MM.1S (cell line): ENCODE measurements around the gene NXPH1.

ENCODE experiments used
- DNase-seq: peaks from one replicate; pipeline ENCODE4 v3.0.0-alpha.2; 2015
- H2AFZ ChIP-seq: fragments of 300-600 bp; sonication (generic); 2 replicates; pipeline ENCODE4 v1.6.0; 2016; ENCODE audit warnings: antibody characterized with exemption, low read length
- H3F3A ChIP-seq: fragments of 300-600 bp; sonication (generic); 2 replicates; pipeline ENCODE4 v1.6.1; 2016; ENCODE audit warnings: mild to moderate bottlenecking, antibody characterized with exemption, low read length, moderate library complexity, mixed read lengths; ENCODE audit not compliant: insufficient read depth
- H3K27ac ChIP-seq: fragments of 300-600 bp; sonication (generic); 2 replicates; pipeline ENCODE4 v1.5.1; 2016; ENCODE audit warnings: mild to moderate bottlenecking, low read length
- H3K27me3 ChIP-seq: fragments of 300-600 bp; sonication (generic); replicated peaks from 2 replicates; pipeline ENCODE4 v1.6.0; 2016; ENCODE audit warnings: low read length; ENCODE audit not compliant: insufficient read depth
- H3K36me3 ChIP-seq: fragments of 300-600 bp; sonication (generic); replicated peaks from 2 replicates; pipeline ENCODE4 v1.6.1; 2016; ENCODE audit warnings: mild to moderate bottlenecking, low read length, mixed read lengths; ENCODE audit not compliant: insufficient read depth
- H3K4me1 ChIP-seq: fragments of 300-600 bp; sonication (generic); 2 replicates; pipeline ENCODE4 v1.6.1; 2016; ENCODE audit warnings: low read length, mixed read lengths
- H3K4me2 ChIP-seq: fragments of 300-600 bp; sonication (generic); 2 replicates; pipeline ENCODE4 v1.6.0; 2016; ENCODE audit warnings: low read depth, low read length
- H3K4me3 ChIP-seq: fragments of 300-600 bp; sonication (generic); 2 replicates; pipeline ENCODE4 v1.5.1; 2016; ENCODE audit warnings: low read length, mixed read lengths
- H3K79me2 ChIP-seq: fragments of 300-600 bp; sonication (generic); 2 replicates; pipeline ENCODE4 v1.6.1; 2016; ENCODE audit warnings: mixed run types, low read length, mixed read lengths
- H3K9ac ChIP-seq: fragments of 300-600 bp; sonication (generic); 2 replicates; pipeline ENCODE4 v1.6.1; 2016; ENCODE audit warnings: low read length, mixed read lengths
- H3K9me2 ChIP-seq: fragments of 300-600 bp; sonication (generic); replicated peaks from 2 replicates; pipeline ENCODE4 v1.6.1; 2016; ENCODE audit warnings: mild to moderate bottlenecking, low read length, mixed read lengths; ENCODE audit not compliant: insufficient read depth
- H3K9me3 ChIP-seq: fragments of 300-600 bp; sonication (generic); replicated peaks from 2 replicates; pipeline ENCODE4 v1.6.1; 2016; ENCODE audit warnings: mild to moderate bottlenecking, low read length, mixed read lengths; ENCODE audit not compliant: insufficient read depth
- H4K20me1 ChIP-seq: fragments of 300-600 bp; sonication (generic); 2 replicates; pipeline ENCODE4 v1.6.1; 2016; ENCODE audit warnings: mild to moderate bottlenecking, low read length, moderate library complexity, mixed read lengths; ENCODE audit not compliant: insufficient read depth
- CTCF ChIP-seq: fragments of 300-600 bp; sonication (generic); IDR thresholded peaks from 2 replicates; pipeline ENCODE4 v1.5.1; 2016; ENCODE audit warnings: antibody characterized with exemption, low read length, mixed read lengths
- EZH2 ChIP-seq: fragments of 300-600 bp; sonication (generic); optimal IDR thresholded peaks from 2 replicates; pipeline ENCODE3; 2017; ENCODE audit warnings: low read depth, mild to moderate bottlenecking, antibody characterized with exemption, low read length, mixed read lengths
- EZH2phosphoT487 ChIP-seq: fragments of 300-600 bp; sonication (generic); IDR thresholded peaks from 2 replicates; pipeline ENCODE4 v1.6.1; 2018; ENCODE audit warnings: antibody characterized with exemption, low read length

Gene NXPH1

DNA sequence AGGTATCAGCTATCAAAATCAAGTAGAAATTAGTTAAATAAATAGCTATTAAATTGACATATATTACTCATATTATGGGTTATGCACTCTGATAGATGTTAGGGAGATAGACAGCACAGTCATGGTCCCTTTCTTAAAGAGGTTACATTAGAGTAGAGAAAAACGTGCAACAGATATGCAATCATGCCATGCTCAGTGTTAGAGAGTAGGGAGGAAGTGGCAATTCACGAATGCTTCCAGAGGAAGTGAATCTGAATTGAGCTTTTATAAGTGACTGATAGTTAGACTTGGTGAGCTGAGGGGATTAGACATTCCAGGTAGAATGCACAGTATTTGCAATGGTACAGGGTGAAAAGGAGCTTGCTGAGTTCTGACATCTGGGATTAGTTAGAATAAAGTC lies 349.8 kb downstream of the NXPH1 start:
- TF ChIP-seq EZH2phosphoT487 (no peak), EZH2 (no peak), CTCF (no peak)

DNA sequence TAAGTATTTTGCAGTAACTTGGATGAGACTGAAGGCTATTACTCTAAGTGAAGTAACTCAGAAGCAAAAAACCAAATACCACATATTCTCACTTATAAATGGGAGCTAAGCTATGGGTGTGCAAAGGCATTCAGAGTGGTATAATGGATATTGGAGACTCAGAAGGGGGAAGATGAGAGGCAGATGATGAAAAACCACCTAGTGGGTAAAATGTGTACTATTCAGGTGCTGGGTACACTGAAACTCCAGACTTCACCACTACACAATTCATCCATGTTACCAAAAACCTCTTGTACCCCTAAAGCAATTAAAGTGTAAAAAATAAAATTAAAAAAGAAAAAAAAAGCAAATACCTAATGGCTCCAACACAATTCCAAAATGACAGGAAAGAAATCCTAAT lies 351.7 kb downstream of the NXPH1 start:
- H3K4me3 ChIP-seq, result no peak overlapping the region
- no peaks in the 10 kb centered on the region for H3K9me2 ChIP-seq
- no peaks in the 10 kb centered on the region for H3K79me2 ChIP-seq
- no peak overlapping the region for H3K27ac ChIP-seq
- DNase-seq, result no peak
- no peaks in the 10 kb centered on the region for H3K27me3 ChIP-seq
- no peak overlapping the region for H3K4me2 ChIP-seq
- H4K20me1 ChIP-seq, result no peaks in the 10 kb centered on the region
- H3K9ac ChIP-seq, result no peak overlapping the region
- no peak for TF ChIP-seq EZH2
- no peak for TF ChIP-seq EZH2phosphoT487
- no peak for TF ChIP-seq CTCF
- no peaks in the 10 kb centered on the region for H3K36me3 ChIP-seq
- no peak overlapping the region for H2AFZ ChIP-seq
- no peaks in the 10 kb centered on the region for H3K4me1 ChIP-seq
- no peaks in the 10 kb centered on the region for H3F3A ChIP-seq
- no peaks in the 10 kb centered on the region for H3K9me3 ChIP-seq

More for the DNA sequence above, 349.8 kb downstream of the NXPH1 start:
- Histone ChIP-seq H3K4me1 (no peaks in the 10 kb centered on the region), H3K36me3 (no peaks in the 10 kb centered on the region), H2AFZ (no peak overlapping the region), H3K4me2 (no peak overlapping the region), H3K9me3 (no peaks in the 10 kb centered on the region), H3K9ac (no peak overlapping the region), H3K9me2 (no peaks in the 10 kb centered on the region), H3K27me3 (no peaks in the 10 kb centered on the region), H3K79me2 (no peaks in the 10 kb centered on the region), H3K27ac (no peak overlapping the region), H3K4me3 (no peak overlapping the region), H4K20me1 (no peaks in the 10 kb centered on the region), H3F3A (no peaks in the 10 kb centered on the region)
- no peak for DNase-seq

- H3K27me3 ChIP-seq, result no peaks in the 10 kb centered on the region
- no peaks in the 10 kb centered on the region for H3K9me3 ChIP-seq
- H3K4me3 ChIP-seq, result no peak overlapping the region
- H2AFZ ChIP-seq, result no peak overlapping the region
- H3K36me3 ChIP-seq, result no peaks in the 10 kb centered on the region
- no peak overlapping the region for H3K4me2 ChIP-seq
- TF ChIP-seq CTCF, result no peak
- no peak for TF ChIP-seq EZH2
- no peak for TF ChIP-seq EZH2phosphoT487
- no peaks in the 10 kb centered on the region for H3K4me1 ChIP-seq
- H3F3A ChIP-seq, result no peaks in the 10 kb centered on the region
- no peak overlapping the region for H3K27ac ChIP-seq
- H4K20me1 ChIP-seq, result no peaks in the 10 kb centered on the region
- H3K9me2 ChIP-seq, result no peaks in the 10 kb centered on the region
- no peaks in the 10 kb centered on the region for H3K79me2 ChIP-seq
- H3K9ac ChIP-seq, result no peak overlapping the region
- no peak for DNase-seq
These were observed 367.6 kb downstream of the NXPH1 start for GRCh38 chr7:8800986-8801385.
